ENCODE results near the gene FNBP1L. TPM values are rescaled to one million over a fixed set of nuclear protein-coding genes. Genes with fewer than 3 reads are reported as not detected.

FNBP1L gene
- polyA plus RNA-seq, 6 donors from 2014 or later = 1.6 to 4.6 (median 2.2) TPM; not detected in 1

- Mint-ChIP-seq H3K36me3 (peaks cover 0 to 16% of the 10 kb centered on the region in 2 donors), H3K9me3 (no peaks in the 10 kb centered on the region), H3K27me3 (no peaks in the 10 kb centered on the region), H3K4me1 (peaks cover 21 to 29% (median 22%) of the 10 kb centered on the region in 3 donors), H3K4me3 (no peak overlapping the region), H3K27ac (no peak overlapping the region)
- no peak for DNase-seq
- no peak for ATAC-seq (ENCODE audit: low read depth in 2 of 2)
Measured at GRCh38 chr1:93556291-93556690, 108.4 kb downstream of the FNBP1L start.

- no peaks in the 10 kb centered on the region for H3K9me3 Mint-ChIP-seq
- DNase-seq (peak; percentile 14), ATAC-seq (ENCODE audit: low read depth in 2 of 2) (peak; percentile 48 to 74)
- peaks cover 0 to 14% of the 10 kb centered on the region in 2 donors for H3K36me3 Mint-ChIP-seq
- H3K27ac Mint-ChIP-seq = peak overlapping the region in 3 of 6 donors; percentile 5 to 76 (median 34)
- peaks cover 21 to 29% (median 22%) of the 10 kb centered on the region in 3 donors for H3K4me1 Mint-ChIP-seq
- peak overlapping the region in 7 of 8 donors; percentile 44 to 71 (median 64) for H3K4me3 Mint-ChIP-seq
- no peaks in the 10 kb centered on the region for H3K27me3 Mint-ChIP-seq
Measured at GRCh38 chr1:93559045-93559444, 111.1 kb downstream of the FNBP1L start.

- Mint-ChIP-seq H3K4me1 (peaks cover 21 to 29% (median 22%) of the 10 kb centered on the region in 3 donors), H3K36me3 (peaks cover 0 to 17% of the 10 kb centered on the region in 2 donors), H3K27me3 (no peaks in the 10 kb centered on the region), H3K27ac (peak overlapping the region in 2 of 6 donors; percentile 34 to 76), H3K4me3 (peak overlapping the region in 5 of 8 donors; percentile 1 to 66 (median 44)), H3K9me3 (no peaks in the 10 kb centered on the region)
- DNase-seq = no peak
- ATAC-seq (ENCODE audit: low read depth in 2 of 2) = no peak
Measured at GRCh38 chr1:93559695-93560094, 111.8 kb downstream of the FNBP1L start.

GRCh38 chr1:93565496-93566206 lies 117.7 kb downstream of the FNBP1L start:
- no peak for ATAC-seq (ENCODE audit: low read depth in 2 of 2)
- H3K9me3 Mint-ChIP-seq = no peaks in the 10 kb centered on the region
- H3K4me1 Mint-ChIP-seq = no peaks in the 10 kb centered on the region
- H3K27ac Mint-ChIP-seq = peak overlapping the region in 1 of 6 donors; percentile 80
- H3K27me3 Mint-ChIP-seq = no peaks in the 10 kb centered on the region
- H3K4me3 Mint-ChIP-seq = no peak overlapping the region
- H3K36me3 Mint-ChIP-seq = peaks cover 15 to 44% of the 10 kb centered on the region in 2 donors
- no peak for DNase-seq

GRCh38 chr1:93566227-93566626 lies 118.3 kb downstream of the FNBP1L start:
- H3K27ac Mint-ChIP-seq = peak overlapping the region in 1 of 6 donors; percentile 80
- H3K9me3 Mint-ChIP-seq = no peaks in the 10 kb centered on the region
- H3K36me3 Mint-ChIP-seq = peaks cover 15 to 42% of the 10 kb centered on the region in 2 donors
- ATAC-seq (ENCODE audit: low read depth in 2 of 2) (no peak), DNase-seq (no peak)
- no peaks in the 10 kb centered on the region for H3K4me1 Mint-ChIP-seq
- no peaks in the 10 kb centered on the region for H3K27me3 Mint-ChIP-seq
- H3K4me3 Mint-ChIP-seq = no peak overlapping the region

DNA sequence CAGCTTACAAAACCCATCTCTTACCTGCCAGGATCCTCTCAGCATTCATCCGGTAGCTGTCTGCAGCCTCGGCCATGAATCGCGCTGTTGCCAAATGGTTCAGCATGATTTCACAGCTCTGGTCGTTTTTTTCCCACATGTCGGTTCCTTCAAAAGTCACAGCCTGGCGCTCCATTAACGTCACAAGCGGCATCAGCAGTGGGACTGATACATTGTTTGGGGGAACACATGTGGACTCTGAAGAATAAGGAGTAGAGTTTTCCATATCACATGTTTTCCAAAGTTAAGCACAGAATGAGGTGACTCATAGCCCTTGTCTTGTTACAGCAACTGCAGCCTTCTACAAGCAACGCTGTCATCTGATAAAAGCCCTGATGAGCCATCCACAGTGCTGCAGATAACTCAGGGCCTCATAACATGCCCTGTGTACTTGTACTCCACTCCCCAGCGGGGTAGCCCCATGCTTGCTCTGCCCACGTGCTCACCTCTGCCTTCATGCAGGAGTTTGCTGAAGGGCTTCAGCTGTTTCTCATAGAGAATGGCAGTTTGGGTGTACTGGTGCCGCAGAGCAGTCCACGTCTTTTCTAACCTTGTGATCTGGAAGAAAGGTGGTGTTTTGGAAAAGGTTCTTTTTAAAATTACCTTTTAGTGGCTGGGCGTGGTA lies 119.5 kb downstream of the FNBP1L start:
- ATAC-seq (ENCODE audit: low read depth in 2 of 2) = no peak
- H3K4me1 Mint-ChIP-seq = no peaks in the 10 kb centered on the region
- peak overlapping the region in 1 of 6 donors; percentile 37 for H3K27ac Mint-ChIP-seq
- no peak for DNase-seq
- no peaks in the 10 kb centered on the region for H3K9me3 Mint-ChIP-seq
- H3K4me3 Mint-ChIP-seq = no peak overlapping the region
- peaks cover 15 to 42% of the 10 kb centered on the region in 2 donors for H3K36me3 Mint-ChIP-seq
- no peaks in the 10 kb centered on the region for H3K27me3 Mint-ChIP-seq

DNA sequence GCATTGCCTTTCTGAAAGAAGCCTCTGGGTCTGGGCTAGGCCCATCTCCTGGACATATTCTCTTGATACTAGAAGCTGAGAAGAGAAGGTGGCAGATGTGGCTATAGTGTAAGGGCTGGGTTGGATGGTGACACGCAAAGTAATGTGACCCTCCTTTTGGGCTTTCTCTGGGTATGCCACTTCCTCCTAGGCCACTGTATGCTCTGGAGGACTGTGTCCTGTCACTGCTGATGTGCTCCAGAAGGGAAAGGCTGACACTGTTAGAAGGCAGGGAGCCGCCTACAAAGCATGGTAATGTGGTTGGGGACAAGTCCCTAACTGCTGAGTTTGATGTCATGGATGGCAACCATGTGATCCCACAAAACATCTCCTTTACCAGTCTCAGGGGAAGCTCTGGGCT lies 121.6 kb downstream of the FNBP1L start:
- Mint-ChIP-seq H3K4me1 (no peaks in the 10 kb centered on the region), H3K27me3 (no peaks in the 10 kb centered on the region), H3K4me3 (no peak overlapping the region), H3K27ac (no peak overlapping the region), H3K36me3 (peaks cover 15 to 40% of the 10 kb centered on the region in 2 donors), H3K9me3 (no peaks in the 10 kb centered on the region)
- no peak for ATAC-seq (ENCODE audit: low read depth in 2 of 2)
- DNase-seq = no peak

DNA sequence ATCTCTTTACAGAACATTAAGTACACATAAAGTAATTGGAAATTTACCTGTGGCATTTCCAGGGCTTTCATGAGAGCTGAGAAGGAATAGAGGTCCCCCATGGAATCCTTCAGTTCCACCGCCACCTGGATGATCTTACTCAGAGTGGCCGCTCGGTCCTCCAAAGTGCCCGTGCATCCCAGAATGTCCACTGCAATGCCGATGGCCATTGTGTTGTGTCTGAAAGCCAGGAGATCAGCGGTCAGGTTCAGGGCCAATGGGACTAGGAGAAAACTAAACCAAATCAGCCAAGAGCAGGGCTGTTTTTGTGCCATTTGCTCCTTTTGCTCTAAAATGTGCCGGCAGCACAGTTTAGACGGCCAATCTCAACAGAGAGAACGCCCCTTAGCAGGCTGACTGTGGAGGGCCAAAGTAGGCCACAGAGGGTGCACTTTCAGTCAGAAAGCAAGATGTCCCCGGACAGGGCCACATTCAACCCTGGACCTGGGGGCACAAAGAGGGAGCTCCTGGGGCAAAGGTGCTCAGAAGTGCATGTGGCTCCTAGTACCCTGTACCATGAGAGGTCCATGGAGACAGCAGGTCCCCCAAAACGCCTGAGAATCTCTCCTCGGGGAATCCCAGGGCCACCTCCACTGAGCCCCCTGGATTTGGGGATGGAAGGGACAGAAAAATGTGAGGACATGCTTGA lies 123.8 kb downstream of the FNBP1L start:
- Mint-ChIP-seq H3K27me3 (no peaks in the 10 kb centered on the region), H3K27ac (no peak overlapping the region), H3K9me3 (no peaks in the 10 kb centered on the region), H3K36me3 (peaks cover 7 to 31% of the 10 kb centered on the region in 2 donors), H3K4me1 (no peaks in the 10 kb centered on the region), H3K4me3 (no peak overlapping the region)
- DNase-seq = no peak
- ATAC-seq (ENCODE audit: low read depth in 2 of 2) = no peak

- peak overlapping the region in 1 of 6 donors; percentile 37 for H3K27ac Mint-ChIP-seq
- no peaks in the 10 kb centered on the region for H3K27me3 Mint-ChIP-seq
- ATAC-seq (ENCODE audit: low read depth in 2 of 2) = no peak
- peaks cover 0 to 14% of the 10 kb centered on the region in 2 donors for H3K36me3 Mint-ChIP-seq
- no peak overlapping the region for H3K4me3 Mint-ChIP-seq
- no peak for DNase-seq
- no peaks in the 10 kb centered on the region for H3K4me1 Mint-ChIP-seq
- no peaks in the 10 kb centered on the region for H3K9me3 Mint-ChIP-seq
Measured at GRCh38 chr1:93573940-93574469, 126.1 kb downstream of the FNBP1L start.

DNA sequence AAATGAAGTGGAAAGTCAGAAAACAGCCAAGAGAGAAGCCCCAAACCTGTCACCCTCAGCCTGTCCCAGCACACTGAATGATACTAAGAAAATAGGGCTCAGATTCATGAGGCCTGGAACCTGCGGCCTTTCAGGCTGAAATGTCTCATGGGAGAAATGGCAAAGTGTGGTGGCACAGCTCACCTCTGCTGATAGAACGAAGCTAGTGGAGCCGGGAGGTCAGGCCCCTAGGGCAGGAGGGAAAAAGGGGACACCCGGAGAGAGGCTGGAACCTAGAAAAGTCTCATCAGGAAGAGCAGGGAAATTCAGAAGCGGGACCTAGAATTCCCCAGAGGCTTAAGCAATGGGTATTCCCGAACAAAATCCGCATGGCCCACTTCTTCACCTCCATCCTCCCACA lies 126.6 kb downstream of the FNBP1L start:
- Mint-ChIP-seq H3K9me3 (no peaks in the 10 kb centered on the region), H3K4me3 (no peak overlapping the region), H3K4me1 (no peaks in the 10 kb centered on the region), H3K27ac (peak overlapping the region in 2 of 6 donors; percentile 37 to 57), H3K27me3 (no peaks in the 10 kb centered on the region), H3K36me3 (peaks cover 0 to 14% of the 10 kb centered on the region in 2 donors)
- ATAC-seq (ENCODE audit: low read depth in 2 of 2) (no peak), DNase-seq (no peak)

DNA sequence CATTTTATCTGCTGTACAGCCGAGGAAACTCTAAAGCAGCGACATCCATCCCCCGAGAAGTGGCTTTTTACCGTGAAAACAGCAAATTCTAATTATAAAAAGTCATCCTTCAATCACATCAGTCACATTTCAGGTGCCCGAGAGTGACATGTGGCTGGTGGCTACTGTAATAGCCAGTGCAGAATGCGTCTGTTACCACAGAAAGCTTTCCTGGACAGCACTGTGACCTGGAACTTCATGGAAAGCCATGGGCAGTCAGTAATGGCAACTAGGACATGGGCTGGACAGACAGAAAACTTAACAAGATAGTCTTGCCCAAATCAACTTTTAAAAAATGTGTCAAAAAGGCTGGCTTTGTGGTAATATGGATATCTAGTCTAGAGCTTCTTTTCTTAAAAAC lies 127.1 kb downstream of the FNBP1L start:
- H3K27ac Mint-ChIP-seq = peak overlapping the region in 1 of 6 donors; percentile 29
- H3K9me3 Mint-ChIP-seq = no peaks in the 10 kb centered on the region
- DNase-seq = no peak
- H3K4me1 Mint-ChIP-seq = no peaks in the 10 kb centered on the region
- H3K4me3 Mint-ChIP-seq = no peak overlapping the region
- peaks cover 0 to 14% of the 10 kb centered on the region in 2 donors for H3K36me3 Mint-ChIP-seq
- ATAC-seq (ENCODE audit: low read depth in 2 of 2) = no peak
- H3K27me3 Mint-ChIP-seq = no peaks in the 10 kb centered on the region

DNA sequence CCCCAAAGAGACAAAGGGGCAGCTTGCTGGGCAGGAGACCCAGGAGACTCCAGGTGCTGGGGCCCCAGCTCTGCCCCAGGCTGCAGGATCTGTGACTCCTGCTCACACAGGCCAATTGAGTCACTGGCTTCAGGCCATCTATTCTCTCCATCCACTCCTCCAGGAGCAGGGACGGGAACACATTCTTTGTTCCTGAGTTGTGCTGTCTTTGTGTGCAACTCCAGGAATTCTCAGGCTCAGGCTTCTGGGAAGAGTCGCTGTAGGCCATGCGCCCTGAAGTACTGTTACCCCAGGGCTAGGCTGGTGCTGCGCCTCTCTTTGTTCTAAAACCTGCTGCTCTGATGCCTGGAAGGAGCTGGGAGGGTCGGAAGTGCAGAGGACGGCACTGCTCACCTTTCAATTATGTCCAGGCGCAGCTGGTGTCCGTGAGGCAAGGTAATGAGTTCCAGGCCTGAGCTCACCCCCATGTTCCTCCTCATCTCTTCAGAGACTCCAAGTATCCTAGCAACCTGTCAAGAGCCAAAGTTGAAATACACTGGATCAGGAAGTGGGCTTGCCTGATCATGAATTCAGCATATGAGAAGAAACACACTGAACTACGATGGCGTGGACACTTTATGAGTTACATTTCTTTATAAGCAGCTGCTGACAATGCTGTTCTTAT lies 127.8 kb downstream of the FNBP1L start:
- no peaks in the 10 kb centered on the region for H3K9me3 Mint-ChIP-seq
- DNase-seq (no peak), ATAC-seq (ENCODE audit: low read depth in 2 of 2) (no peak)
- H3K36me3 Mint-ChIP-seq = peaks cover 0 to 7% of the 10 kb centered on the region in 2 donors
- H3K4me3 Mint-ChIP-seq = no peak overlapping the region
- H3K27me3 Mint-ChIP-seq = no peaks in the 10 kb centered on the region
- H3K4me1 Mint-ChIP-seq = no peaks in the 10 kb centered on the region
- H3K27ac Mint-ChIP-seq = peak overlapping the region in 2 of 6 donors; percentile 53 to 77

- H3K27ac Mint-ChIP-seq = peak overlapping the region in 1 of 6 donors; percentile 55
- H3K27me3 Mint-ChIP-seq = no peaks in the 10 kb centered on the region
- H3K36me3 Mint-ChIP-seq = peaks cover 0 to 7% of the 10 kb centered on the region in 2 donors
- ATAC-seq (ENCODE audit: low read depth in 2 of 2) = no peak
- no peak for DNase-seq
- H3K4me1 Mint-ChIP-seq = no peaks in the 10 kb centered on the region
- H3K9me3 Mint-ChIP-seq = no peaks in the 10 kb centered on the region
- no peak overlapping the region for H3K4me3 Mint-ChIP-seq
Measured at GRCh38 chr1:93576346-93576745, 128.4 kb downstream of the FNBP1L start.

All from naive B cell (primary cell).